NCI-H460 (cell line): ENCODE measurements around the gene ENTPD2. TPM values are rescaled to one million over a fixed set of nuclear protein-coding genes. Genes with fewer than 3 reads are reported as not detected.

ENCODE experiments used
- DNase-seq: peaks from one replicate; pipeline ENCODE4 v3.0.0-alpha.2; 2016; ENCODE audit warnings: low read depth; ENCODE audit errors: extremely low read depth
- total RNA-seq: library from RNA; depleted of rRNA; stranded (reverse); fragments of >200 nt; shearing (Covaris generic); gene quantifications from 2 replicates; pipeline ENCODE4 v1.2.3, GENCODE V29; 2014

The ENTPD2 gene
- total RNA-seq, 1 experiment from 2014 or later = not detected

GRCh38 chr9:137019891-137020683, 33.8 kb downstream of the ENTPD2 start:
- DNase-seq = no peak

- DNase-seq = no peak
Measured at GRCh38 chr9:137018761-137019559, 34.9 kb downstream of the ENTPD2 start.

GRCh38 chr9:137017791-137018497, 35.9 kb downstream of the ENTPD2 start:
- DNase-seq = no peak

GRCh38 chr9:137017071-137017470, 36.8 kb downstream of the ENTPD2 start:
- no peak for DNase-seq

GRCh38 chr9:137016436-137016835, 37.4 kb downstream of the ENTPD2 start:
- DNase-seq = no peak

GRCh38 chr9:137015976-137016375, 37.9 kb downstream of the ENTPD2 start:
- DNase-seq = no peak

GRCh38 chr9:137015540-137015930, 38.3 kb downstream of the ENTPD2 start:
- DNase-seq = no peak

- no peak for DNase-seq
Measured at GRCh38 chr9:137014776-137015539, 38.9 kb downstream of the ENTPD2 start.

- no peak for DNase-seq
Measured at GRCh38 chr9:137014166-137014565, 39.7 kb downstream of the ENTPD2 start.

- no peak for DNase-seq
Measured at GRCh38 chr9:137013571-137013940, 40.3 kb downstream of the ENTPD2 start.

- DNase-seq = no peak
Measured at GRCh38 chr9:137012694-137013570, 40.9 kb downstream of the ENTPD2 start.

- DNase-seq = no peak
Measured at GRCh38 chr9:137011907-137012675, 41.8 kb downstream of the ENTPD2 start.

GRCh38 chr9:137011156-137011555, 42.7 kb downstream of the ENTPD2 start:
- no peak for DNase-seq

- no peak for DNase-seq
Measured at GRCh38 chr9:137009938-137010732, 43.7 kb downstream of the ENTPD2 start.

- DNase-seq = no peak
Measured at GRCh38 chr9:137009217-137009616, 44.6 kb downstream of the ENTPD2 start.

GRCh38 chr9:137008312-137008711, 45.5 kb downstream of the ENTPD2 start:
- DNase-seq = no peak

- DNase-seq = no peak
Measured at GRCh38 chr9:137007816-137008270, 46.0 kb downstream of the ENTPD2 start.
